Stimulated activated CD4-positive, alpha-beta T cell treated with anti-CD3 and anti-CD28 coated beads, Interleukin-4, amount 100 ng/mL, for 4 hours (primary cell): ENCODE results near the gene DUSP8.
"Not testable (repeated sequence)": the region's sequence is repeated elsewhere in the genome, so short reads cannot be mapped to it uniquely, and the experiment has no call there.

Experiments used
- DNase-seq, 2 experiments: peaks; one replicate each; pipeline ENCODE4 v3.0.0-alpha.2; 2020

The DUSP8 gene

DNA sequence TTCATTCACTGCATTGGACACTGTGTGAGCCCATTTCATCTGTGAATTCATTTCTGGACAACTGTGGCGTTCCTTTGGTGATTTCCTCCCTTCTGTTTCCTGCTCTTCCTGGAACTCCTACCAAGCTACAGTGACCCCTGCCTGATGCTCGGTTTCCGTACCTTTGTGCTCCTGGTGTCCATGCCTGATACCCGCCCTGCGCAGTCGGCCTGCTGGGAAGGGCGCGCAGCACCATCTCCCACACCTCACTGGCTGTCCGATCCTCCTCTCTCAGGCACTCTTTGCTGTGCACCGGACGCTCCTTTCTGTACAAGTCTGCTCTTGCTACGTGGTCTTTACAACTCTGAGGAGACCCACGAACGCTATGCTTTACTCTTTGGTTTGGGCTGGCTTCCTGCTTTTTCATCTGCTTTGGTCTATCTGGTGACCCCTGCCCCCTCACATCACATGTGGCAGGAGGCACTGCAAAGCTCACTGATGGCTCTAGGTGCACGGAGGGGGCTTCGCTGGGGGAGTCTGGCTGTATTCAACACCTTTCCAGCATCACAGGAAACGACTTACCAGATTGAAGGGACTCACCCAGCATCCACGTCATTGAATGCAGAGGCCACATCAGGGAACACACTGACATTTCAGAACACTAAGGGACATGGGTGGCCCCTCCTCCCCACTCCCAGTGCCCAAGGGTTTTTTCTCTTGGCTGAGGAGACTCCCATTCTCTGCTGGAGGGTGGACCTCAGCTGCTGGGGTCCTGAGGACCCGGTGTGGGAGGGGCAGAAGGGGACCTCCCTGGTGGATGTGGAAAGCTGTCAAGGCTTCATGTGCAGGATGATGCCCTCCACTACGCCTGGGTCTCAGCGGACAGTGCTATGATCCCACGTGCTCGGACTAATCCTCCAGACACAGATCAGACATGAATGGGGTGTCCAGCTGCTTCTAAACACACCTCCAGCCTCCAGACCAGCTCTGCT is 58.5 kb downstream of the DUSP8 start:
- no peak for DNase-seq

DNA sequence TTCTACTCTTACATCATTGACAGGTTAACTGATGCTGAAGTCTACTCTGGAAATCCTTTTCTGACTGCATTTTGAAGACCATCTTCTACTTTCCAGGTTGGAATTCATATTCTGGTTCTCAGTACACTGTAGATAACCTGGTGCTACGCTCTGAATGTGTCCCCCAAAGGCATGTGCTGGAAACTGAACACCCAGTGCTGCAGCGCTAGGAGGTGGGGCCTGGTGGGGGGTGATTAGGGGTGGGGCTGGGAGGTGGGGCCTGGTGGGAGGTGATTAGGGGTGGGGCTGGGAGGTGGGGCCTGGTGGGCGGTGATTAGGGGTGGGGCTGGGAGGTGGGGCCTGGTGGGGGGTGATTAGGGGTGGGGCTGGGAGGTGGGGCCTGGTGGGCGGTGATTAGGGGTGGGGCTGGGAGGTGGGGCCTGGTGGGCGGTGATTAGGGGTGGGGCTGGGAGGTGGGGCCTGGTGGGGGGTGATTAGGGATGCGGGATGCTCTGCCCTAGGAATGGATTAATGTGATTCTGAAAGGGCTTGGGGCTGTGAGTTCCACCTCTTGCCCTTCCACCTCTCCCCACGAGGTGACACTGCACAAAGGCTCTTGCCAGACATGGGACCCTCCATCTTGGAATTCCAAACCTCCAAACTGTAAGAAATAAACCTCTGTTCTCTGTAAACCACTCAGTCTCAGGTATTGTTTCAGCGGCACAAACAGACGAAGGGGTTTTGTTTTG is 59.4 kb downstream of the DUSP8 start:
- not testable (repeated sequence) for DNase-seq

- DNase-seq: no peak
Measured at GRCh38 chr11:1511937-1512496, 60.1 kb downstream of the DUSP8 start.

DNA sequence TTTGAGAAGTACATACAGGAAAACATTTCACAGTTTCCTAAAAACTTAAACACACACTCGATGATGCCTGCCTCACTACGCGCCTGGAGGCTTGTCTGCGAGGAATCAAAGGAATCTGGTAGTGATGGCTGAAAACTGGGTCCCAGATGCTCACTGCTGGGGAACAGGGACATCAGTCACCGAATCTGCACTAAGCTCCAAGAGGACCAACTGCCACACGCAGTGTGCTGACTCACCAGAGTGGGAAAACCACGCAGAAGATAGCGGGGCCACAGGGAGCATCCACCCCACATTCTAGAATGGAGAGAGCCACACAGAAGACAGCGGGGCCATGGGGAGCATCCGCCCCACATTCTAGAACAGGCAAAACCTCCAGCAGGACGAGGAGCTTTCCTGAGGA is 61.1 kb downstream of the DUSP8 start:
- no peak for DNase-seq

DNA sequence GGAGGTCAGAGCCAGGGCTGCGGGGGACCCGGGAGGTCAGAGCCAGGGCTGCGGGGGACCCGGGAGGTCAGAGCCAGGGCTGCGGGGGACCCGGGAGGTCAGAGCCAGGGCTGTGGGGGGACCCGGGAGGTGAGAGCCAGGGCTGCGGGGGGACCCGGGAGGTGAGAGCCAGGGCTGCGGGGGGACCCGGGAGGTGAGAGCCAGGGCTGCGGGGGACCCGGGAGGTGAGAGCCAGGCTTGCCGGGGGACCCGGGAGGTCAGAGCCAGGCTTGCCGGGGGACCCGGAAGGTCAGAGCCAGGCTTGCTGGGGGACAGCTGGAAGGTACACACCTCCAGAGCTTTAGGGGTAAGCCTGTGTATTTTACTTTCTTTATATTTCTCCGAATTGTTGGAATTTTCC is 61.7 kb downstream of the DUSP8 start:
- DNase-seq: not testable (repeated sequence)

DNA sequence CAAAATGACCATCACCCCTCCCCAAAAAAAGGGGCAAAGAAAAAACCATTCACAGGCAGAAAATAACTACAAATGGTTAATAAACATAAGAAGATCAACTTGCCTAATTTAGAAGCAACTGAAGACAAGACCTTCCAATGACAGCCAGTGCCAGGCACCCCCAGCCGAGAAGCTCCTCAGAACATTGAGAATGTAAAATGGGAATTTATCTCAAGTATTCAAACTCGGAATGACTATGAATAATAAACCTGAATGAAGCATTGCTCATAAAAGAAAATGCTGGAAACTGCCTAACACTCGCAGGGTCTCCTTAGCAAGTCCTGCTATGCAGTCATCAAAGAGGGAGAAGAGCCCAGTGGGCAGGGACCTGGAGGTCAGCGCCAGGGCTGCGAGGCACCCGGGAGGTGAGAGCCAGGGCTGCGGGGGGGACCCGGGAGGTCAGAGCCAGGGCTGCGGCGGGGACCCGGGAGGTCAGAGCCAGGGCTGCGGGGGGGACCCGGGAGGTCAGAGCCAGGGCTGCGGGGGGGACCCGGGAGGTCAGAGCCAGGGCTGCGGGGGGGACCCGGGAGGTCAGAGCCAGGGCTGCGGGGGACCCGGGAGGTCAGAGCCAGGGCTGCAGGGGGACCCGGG is 62.3 kb downstream of the DUSP8 start:
- DNase-seq: no peak

DNA sequence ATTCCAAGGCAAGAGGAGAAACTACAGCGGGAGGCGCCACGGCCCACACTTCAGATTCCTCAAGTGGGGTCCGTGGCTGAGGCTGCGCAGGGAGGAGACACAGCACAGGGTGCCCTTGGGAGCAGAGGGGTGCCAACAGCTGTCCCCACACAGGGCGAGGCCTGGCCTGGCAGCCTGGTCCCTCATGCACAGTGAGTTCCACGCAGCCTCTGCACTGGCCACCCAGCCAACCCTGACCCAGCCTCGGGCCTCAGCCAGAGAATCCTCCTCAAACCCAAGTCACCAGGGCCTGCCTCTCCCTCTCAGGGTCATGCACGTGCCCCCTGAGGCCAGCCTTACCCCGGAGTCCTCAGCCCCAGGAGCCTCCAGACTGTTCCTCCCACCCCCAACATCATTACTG is 63.1 kb downstream of the DUSP8 start:
- no peak for DNase-seq

DNA sequence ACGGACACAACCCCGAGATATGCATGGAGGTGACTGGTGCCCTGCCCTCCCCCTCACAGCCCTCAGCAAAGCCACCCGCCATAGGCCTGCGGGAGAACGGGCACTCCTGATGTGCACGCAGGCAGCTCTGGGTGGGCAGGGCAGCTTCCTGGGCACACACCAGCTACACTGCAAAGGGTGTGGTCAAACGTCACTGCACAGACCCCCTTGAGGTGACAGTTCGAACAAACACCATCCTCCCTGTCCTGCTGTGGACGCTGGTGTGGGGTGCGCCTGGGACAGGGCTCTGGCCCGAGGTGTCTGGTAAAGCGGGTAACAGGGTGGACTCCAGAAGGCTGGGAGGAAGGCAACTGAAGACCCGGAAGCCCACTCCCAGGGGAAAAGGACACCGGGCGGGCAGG is 63.6 kb downstream of the DUSP8 start:
- DNase-seq: no peak

GRCh38 chr11:1507381-1508140 is 64.5 kb downstream of the DUSP8 start:
- no peak for DNase-seq

GRCh38 chr11:1506981-1507380 is 65.1 kb downstream of the DUSP8 start:
- no peak for DNase-seq

DNA sequence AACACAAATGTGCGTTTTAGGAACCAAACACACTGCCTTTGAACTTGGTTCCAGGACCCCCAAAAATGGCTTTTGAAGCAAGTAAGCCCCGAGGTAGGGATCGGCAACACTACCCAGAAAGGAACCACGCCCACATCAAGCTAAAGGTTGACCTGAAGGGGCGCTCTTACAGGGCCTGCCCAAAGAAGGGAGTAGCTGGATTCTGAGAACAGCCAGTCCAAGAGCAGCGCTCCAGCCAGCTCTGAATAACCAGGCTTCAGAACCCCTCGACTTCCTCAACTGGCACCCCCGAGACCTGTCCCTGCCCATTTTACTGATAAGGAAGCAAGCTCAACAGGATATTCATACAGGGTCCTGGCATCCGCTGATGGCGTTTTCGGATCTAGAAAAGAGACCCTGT is 66.6 kb downstream of the DUSP8 start:
- no peak for DNase-seq

DNA sequence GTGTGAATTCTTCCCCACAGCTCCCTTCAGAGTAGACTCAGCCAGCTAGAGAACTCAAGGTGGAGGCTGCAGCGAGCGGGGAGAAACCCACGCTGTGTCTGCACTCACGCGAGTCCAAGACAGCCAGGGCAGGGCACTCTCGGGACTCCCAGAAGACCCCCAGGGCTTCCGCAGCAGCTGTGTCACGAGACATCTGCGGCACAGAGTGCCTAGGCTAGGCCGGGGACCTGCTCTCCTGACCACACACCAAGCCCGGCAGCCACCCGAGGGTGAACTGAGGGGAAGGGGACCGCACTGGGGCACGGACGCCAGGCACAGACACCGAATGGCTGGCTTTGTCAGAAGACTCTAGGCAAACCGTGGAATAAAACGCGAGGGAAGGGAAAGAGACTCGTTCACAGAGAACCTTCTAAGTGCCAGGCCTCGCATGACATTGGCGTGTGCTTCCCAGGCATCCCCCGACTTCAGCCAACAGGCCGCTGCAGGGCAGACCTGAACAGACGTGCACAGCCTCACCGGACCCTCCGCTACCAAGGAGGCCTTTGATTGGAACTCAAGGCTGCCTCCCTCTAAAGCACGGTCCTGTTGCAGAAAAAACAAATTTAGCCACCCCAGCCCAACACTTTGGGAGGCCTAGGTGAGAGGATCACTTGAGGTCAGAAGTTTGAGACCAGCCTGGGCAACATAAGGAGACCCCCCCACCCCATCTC is 67.3 kb downstream of the DUSP8 start:
- DNase-seq: no peak

DNA sequence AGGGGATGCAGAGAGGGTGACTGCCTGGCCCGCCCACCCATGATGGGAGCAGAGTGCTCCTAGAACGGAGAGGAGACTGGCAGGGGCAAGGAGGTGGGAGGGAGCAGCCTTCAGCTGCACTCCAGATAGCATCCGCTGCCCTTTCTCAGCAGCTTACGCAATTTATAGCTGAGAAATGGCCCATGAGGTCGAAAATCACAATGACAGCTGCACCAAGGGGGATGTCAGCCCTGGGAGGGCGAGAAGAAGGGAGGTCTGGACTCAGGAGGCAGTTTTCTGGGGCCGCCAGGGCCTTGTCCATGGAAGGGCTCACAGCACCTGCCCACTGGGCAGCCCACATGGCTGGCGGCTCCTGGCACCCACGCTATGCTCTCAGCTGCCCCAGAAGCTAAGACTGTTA is 67.9 kb downstream of the DUSP8 start:
- DNase-seq: no peak
